ENCODE results near the gene EDIL3.
"Not testable (repeated sequence)": the region's sequence is repeated elsewhere in the genome, so short reads cannot be mapped to it uniquely, and the experiment has no call there.

The EDIL3 gene

DNA sequence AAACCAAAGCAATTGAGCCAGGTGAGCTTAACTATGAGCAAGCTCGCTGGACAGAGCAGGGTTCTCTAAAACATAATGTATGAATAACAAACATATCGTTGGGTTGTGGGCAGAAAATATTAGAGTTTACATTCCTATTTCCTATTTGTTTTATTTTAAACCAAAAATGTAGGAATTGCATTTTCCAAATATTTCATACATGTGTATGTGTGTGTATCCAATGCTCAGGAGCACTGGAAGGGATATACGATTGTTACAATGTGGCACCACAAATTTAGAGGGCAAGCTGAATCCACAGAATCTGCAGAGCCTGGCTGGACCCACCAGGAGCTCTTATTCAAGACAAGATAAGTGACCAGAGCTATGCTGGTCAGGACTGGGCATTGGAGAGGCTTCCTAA is 338.7 kb downstream of the EDIL3 start:
- no peak for DNase-seq

- DNase-seq: no peak
These were observed 347.8 kb downstream of the EDIL3 start for GRCh38 chr5:84036842-84037241.

- no peak for DNase-seq
These were observed 352.4 kb downstream of the EDIL3 start for GRCh38 chr5:84032324-84032723.

GRCh38 chr5:84028093-84028492 is 356.6 kb downstream of the EDIL3 start:
- DNase-seq: peak; percentile 8

DNA sequence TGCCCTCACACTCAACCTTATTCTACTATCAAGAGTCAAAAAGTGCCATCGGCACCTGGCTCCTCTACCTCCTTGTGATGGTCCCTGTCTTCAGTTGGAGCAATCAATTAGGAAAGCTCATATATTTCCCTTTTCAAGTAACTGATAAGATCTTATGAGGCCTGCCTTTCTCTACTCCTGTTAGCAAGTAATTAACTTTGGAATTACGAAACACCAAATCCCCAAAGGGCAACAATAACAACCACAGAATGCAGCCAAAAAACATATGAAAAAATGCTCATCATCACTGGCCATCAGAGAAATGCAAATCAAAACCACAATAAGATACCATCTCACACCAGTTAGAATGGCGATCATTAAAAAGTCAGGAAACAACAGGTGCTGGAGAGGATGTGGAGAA is 366.2 kb downstream of the EDIL3 start:
- not testable (repeated sequence) for DNase-seq

DNA sequence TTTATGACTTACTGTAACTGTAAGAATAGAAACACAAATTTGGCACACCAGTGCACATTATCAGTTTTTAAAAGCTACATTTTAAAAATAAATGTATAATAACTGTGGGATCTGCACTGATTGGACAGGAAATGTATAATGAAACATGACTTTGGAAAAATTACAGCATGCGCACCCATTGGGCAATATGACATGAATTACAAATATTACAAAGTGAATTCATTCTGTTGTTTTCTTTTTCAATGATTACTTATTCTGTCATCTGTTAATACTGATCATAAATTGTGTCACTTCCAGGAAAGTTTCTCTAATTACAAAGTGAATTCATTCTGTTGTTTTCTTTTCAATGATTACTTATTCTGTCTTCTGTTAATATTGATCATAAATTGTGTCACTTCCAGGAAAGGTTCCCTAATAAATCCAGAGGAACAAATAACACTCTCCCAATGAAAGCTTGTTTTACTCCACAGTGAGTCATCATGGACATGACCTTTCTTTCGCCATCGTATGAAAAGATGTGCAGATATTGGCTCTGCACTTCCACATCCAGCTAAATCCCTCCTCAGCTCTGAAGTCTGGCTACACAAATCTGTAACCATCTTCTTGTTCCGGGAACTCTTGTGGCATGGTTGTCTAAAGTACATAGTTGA is 367.0 kb downstream of the EDIL3 start:
- DNase-seq: no peak

DNA sequence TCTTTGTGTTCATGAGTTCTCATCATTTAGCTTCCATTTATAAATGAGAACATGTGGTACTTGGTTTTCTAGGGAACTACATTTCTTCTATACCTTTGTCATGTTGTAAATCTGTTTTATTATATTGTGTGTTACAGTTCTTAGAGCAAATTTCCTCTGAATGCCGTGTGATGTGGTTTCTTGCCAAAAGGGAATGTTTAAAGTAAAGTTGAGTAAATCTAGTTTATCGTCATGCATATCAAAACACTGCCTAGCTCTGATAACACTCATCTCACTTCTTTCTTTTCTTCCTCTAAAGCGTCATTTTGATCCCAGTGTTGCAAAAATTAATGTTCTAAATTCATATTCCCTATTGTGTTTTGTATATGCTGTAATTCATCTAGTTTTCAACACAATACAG is 368.6 kb downstream of the EDIL3 start:
- DNase-seq: no peak

- DNase-seq: no peak
These were observed 369.7 kb downstream of the EDIL3 start for GRCh38 chr5:84014966-84015365.

GRCh38 chr5:83993803-83994202 is 390.9 kb downstream of the EDIL3 start:
- DNase-seq: no peak

DNA sequence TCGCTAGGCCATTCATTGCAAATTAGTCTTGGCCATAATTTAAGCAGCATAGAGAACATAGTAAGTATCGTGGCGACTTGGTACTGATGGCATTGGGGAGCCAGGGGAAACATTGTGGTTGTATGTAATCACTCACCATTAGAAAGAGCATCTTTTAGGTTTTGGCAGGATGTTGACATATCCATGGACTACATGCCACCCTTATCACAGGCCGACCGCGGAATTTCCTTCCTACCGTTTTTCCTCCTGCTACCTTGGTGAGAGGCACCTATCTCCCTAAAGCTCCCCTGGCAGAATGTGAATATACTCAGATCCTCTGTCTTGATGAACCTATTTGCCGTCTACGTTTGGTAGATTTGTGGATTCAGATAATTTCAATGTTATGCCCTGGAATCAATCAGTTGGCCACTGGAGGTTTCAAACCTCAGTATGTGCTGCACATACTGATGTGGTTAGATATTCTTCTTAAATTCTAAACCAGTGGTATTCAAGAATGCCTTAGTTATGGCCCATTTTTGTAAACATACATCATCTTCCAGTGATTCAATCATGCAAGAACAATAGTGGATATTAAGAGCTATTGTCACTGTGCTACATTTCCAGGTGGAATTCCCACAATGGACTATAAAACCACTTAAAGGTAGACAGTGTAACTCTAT is 393.0 kb downstream of the EDIL3 start:
- peak; percentile 20 for DNase-seq

DNA sequence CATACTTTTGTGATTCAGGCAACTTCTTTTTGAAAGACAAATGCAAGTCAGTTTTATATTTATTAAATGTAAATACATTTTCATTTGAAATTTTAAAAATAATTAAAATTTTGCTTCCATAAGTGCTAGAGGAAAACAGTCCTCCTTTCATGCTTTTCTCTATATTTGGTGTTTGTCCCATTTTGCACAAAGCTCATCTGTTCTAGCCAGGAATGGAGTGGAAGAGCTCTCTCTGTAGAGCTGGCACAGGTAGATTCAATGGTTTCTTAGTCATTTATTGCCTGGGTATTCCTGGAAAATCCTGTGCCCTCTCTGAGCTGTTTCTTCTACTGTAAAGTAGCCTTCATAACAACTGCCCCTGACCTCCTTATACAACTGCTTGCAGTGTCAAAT is 396.4 kb downstream of the EDIL3 start:
- DNase-seq: no peak

DNA sequence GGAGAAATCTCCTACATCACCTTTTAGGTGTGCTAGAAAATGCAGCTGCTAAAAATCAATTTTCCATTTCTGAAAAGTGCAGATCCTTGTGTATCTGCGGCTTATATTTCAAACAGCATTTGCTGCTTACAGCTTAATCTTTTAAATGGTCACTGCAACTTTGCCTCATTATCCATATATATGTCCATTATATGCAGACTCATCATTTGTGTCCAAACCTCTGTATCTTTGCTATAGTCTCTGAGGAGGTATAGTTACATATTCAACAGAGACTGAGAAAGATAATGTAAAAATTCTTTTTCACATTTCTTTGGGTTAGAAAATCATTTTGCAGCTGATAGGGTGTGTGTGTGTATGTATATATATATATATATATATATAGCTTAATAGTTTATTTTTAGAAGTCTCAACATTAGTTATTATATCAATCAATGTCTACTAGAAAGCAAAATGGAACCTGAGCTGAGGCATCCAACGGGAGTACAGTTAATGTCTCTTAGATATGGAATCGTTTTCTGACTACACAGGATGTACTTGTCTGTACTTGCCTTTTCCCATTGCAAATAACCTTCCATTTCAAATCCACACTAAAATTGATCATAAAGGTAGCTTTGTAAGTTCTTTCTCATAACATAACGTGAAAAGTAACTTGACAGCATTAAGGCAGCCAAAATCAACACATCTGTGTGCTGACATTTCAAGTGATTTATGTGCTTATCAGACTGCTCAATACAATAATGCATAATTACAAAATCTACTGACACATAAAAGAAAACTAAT is 397.0 kb downstream of the EDIL3 start:
- DNase-seq: no peak

DNA sequence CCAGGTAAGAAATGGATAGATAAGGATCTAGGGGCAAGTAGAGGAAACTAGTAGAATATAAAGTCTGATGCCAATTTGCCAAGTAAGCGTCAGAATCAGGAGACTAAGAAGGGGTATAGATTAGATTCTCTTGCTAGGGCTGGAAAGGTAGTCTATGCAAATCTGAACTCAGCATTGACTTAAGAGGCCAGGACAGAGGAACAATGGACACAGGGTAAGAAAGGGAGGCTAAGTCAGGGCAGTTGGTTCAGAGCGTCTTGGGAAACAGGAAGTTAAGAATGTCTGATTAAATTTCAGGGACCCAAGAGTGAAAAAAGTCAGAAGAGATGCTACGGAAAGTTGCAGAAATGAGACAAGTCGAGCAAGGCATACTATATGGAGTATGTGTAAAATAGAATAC is 400.8 kb downstream of the EDIL3 start:
- no peak for DNase-seq

DNA sequence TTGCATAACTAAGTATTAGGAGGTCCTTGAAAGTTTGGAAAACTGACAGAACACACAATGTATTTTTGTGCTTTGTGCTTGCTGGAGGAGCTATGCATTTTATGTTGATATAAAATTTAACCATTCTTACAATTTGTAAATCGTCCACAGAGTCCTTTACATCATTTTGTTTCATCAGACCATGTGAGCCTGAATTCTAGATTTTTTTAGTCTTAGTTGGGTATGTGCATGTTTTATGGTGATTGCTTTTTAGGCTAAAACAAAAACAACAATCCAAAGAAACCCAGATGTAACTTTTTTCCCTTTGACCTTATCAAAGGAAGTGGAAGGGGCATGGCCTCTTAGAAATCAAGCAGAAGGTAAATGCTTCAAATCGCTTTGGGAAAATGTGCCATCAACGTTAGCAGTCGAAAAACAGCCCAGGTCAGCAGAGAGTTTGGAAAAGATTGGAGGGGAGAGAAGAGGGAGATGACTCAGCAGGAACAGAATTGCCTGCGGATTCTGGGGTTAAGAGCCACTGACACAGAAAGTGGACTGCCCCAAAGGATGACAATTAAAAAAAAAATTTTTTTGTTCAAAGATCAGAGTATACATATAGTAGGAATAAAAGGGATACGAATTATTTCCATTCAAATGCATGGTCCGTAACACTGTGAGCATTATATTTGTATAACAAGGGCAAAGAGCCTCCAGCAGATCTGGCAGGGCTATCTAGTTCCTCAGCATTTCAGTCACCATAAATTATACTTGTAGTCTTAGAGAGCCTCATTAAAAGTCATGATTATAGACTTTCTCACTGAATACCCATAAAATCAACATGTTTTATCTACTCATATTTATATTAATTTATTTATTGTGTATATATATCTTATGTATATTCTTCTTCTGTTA is 410.5 kb downstream of the EDIL3 start:
- DNase-seq: no peak

DNA sequence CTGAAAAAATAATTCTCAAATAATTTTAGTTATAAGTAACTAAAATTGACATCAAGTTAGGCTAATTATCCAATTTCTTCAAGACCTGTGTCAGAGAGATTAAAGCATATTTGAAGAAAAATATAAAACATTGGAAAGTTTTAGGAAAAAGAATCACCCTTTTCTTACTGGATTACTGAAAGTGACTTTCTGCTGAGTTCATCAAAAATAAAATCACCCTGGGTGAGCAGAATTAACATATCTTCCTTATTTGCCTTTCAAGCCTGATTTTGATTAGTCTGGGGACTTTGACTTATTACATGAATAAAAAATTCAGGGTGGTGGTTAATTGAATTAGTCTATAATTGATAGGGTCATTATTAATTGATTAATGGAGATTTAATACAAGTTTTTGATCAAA is 411.8 kb downstream of the EDIL3 start:
- DNase-seq: no peak

- DNase-seq: no peak
These were observed 412.4 kb downstream of the EDIL3 start for GRCh38 chr5:83972236-83972635.

- DNase-seq: no peak
These were observed 417.3 kb downstream of the EDIL3 start for GRCh38 chr5:83967417-83967816.

DNA sequence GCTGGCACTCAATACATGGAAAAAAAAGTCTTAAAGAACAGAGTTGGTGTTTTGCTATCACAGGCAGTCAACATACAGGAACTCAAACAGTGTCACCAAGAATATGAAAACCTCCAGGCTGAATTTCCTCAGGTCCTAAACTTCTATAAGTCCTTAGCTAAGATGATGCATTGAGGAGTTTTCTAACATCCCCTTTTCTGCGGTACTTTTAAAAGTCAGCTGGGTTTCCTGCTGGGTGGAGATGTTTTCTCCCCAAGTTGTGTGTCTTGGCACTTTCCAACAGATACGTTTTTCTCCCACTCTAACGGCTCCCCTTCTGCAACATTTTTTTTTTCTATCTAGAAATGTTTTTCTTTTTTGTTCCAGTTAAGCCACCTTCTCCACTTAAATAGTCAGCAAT is 419.2 kb downstream of the EDIL3 start:
- no peak for DNase-seq

- no peak for DNase-seq
These were observed 420.4 kb downstream of the EDIL3 start for GRCh38 chr5:83964271-83964670.

- no peak for DNase-seq
These were observed 427.5 kb downstream of the EDIL3 start for GRCh38 chr5:83957188-83957587.

DNA sequence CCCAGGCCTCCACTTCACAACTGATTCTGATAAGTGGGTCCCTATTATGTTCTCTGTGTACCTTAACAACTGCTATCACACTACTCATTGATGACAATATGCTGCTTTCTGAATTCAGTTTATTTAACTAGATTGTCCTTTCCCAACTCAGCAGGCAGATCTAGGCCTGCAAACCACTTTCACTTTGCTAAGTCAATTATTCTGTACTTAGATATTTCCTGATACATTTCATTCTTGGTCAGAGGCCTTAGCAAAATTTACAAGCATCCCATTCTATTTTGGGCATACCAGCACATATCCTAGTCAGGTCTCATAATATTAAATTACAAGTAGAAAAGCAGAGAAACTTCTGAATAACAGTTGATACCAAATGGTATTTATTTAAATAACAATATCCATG is 428.3 kb downstream of the EDIL3 start:
- no peak for DNase-seq

GRCh38 chr5:83955916-83956315 is 428.8 kb downstream of the EDIL3 start:
- peak; percentile 4 for DNase-seq

- DNase-seq: no peak
These were observed 436.9 kb downstream of the EDIL3 start for GRCh38 chr5:83947763-83948162.
